LNCAP (cell line): ENCODE results near the gene CFAP54.
A peak's percentile ranks its signal among the peaks of the same experiment; 100 is the strongest.

ENCODE experiments used
- CTCF ChIP-seq: fragments of 450-650 bp; IDR thresholded peaks from 2 replicates; pipeline ENCODE4 v1.5.1; 2017; ENCODE audit warnings: mild to moderate bottlenecking

Gene CFAP54

GRCh38 chr12:96606644-96607043, 117.3 kb downstream of the CFAP54 start:
- TF ChIP-seq CTCF = no peak

- TF ChIP-seq CTCF = peak; percentile 11; the same call in 1 of the 2 replicates
Observed at GRCh38 chr12:96617178-96617577, 127.8 kb downstream of the CFAP54 start.

GRCh38 chr12:96623155-96623554, 133.8 kb downstream of the CFAP54 start:
- no peak for TF ChIP-seq CTCF

GRCh38 chr12:96623656-96624217, 134.4 kb downstream of the CFAP54 start:
- no peak for TF ChIP-seq CTCF

- TF ChIP-seq CTCF = no peak
Observed at GRCh38 chr12:96635844-96636243, 146.5 kb downstream of the CFAP54 start.

- TF ChIP-seq CTCF = no peak
Observed at GRCh38 chr12:96636895-96637294, 147.5 kb downstream of the CFAP54 start.

- no peak for TF ChIP-seq CTCF
Observed at GRCh38 chr12:96648923-96649322, 159.5 kb downstream of the CFAP54 start.

GRCh38 chr12:96652870-96653269, 163.5 kb downstream of the CFAP54 start:
- TF ChIP-seq CTCF = no peak
